ENCODE measurements around the gene KIF11. TPM values are rescaled to one million over a fixed set of nuclear protein-coding genes. Genes with fewer than 3 reads are reported as not detected.

Gene KIF11
- total and polyA plus RNA-seq, 9 of the 15 experiments (the other 6 are each of a cell fraction or from before 2014, with no cell fraction given): 11.3 to 54.4 (median 29.2) TPM

GRCh38 chr10:92692080-92692671, 99.2 kb downstream of the KIF11 start (continued):
- TF ChIP-seq MLX (CRISPR knock-in tag; conservative IDR thresholded peaks at IDR 0.05) (no peak), SP2 (IDR thresholded peaks at IDR 0.05; ENCODE audit: extremely low read depth, low read depth, low read length, poor library complexity, severe bottlenecking) (no peak), HDAC8 (tag; IDR thresholded peaks at IDR 0.05) (no peak), PPARD (CRISPR knock-in tag; IDR thresholded peaks at IDR 0.05) (no peak)

DNA sequence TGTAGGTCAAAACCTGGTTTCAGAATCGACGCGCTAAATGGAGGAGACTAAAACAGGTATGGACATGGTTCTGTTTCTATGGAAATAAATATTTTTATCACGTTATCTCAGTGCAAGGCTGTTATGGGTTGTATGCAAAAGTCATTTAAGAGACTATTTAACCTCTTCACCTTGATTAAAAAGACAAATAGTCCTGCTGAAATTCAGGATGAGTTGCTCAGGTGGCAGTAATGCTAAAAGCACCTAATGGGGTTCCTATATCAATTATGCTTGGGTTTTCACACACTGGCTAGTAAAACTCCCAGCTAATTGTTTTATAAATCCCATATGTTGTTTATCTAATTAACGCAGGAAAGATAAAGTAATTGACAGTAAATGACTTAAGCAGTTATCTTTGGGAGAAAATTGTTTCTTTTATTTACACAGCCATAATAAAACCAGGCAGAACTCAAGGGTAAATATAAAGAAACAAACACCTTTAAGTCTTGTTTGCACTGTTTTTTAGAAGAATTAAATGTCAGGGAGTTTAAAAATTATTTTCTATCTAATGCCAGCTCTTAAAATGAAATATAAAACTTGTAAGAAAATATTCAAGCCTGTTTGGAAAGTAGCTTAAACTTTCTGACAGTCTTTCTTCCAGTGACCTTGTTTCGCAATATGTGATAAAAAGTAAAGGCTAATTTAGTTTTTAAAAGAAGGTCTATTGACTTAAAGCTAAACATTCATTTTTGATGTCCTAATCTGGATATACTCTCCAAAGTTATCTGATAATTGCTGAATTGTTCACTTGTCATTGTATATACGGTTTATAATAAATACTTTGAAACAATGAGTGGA, 100.0 kb downstream of the KIF11 start:
- DNase-seq (ENCODE audit: extremely low read depth in 1 of 4, low spot score in 3 of 4) (no peak), FAIRE-seq (no peak), ATAC-seq (no peak)
- Histone ChIP-seq H3K9ac (ENCODE audit: insufficient read depth in 1 of 2, low read depth in 2 of 2, low read length in 2 of 2) (peak overlapping the region; percentile 84 to 98), H3K79me2 (ENCODE audit: control insufficient read depth, insufficient read depth, low read length) (peaks cover 84% of the 10 kb centered on the region), H2AFZ (ENCODE audit: low read depth, low read length) (no peak overlapping the region), H3K36me3 (ENCODE audit: control insufficient read depth, insufficient read depth, low read length) (peaks cover 55% of the 10 kb centered on the region), H3K9me1 (ENCODE audit: control insufficient read depth, insufficient read depth, low read length) (no peaks in the 10 kb centered on the region), H3K27me3 (ENCODE audit: control insufficient read depth in 2 of 2, insufficient read depth in 2 of 2, low read length in 2 of 2) (no peaks in the 10 kb centered on the region), H3K9me3 (replicated peaks; ENCODE audit: control insufficient read depth, insufficient read depth, low read depth, low read length) (0 out of 2 replicates have a peak, but pooled peaks cover 1% of the 10 kb centered on the region), H3K4me3 (peak overlapping the region; percentile 93), H3K4me2 (ENCODE audit: insufficient read depth, low read length) (peak overlapping the region; percentile 96), H3K27ac (ENCODE audit: extremely low read depth, low read depth, low read length) (peak overlapping the region; percentile 91), H4K20me1 (replicated peaks; ENCODE audit: control insufficient read depth, insufficient read depth, low read length) (0 out of 2 replicates have a peak, but pooled peaks cover 4% of the 10 kb centered on the region), H3K4me1 (replicated peaks in 1 of 2; ENCODE audit: control insufficient read depth in 2 of 2, insufficient read depth in 2 of 2, low read length in 2 of 2) (peaks cover 25 to 46% of the 10 kb centered on the region in 2 experiments; a peak in 4 of 5 replicates)
- in situ Hi-C loops (cut with MboI): loop anchor here (5.0 kb wide), 1 partner anchor 139 kb away; no protein-coding TSS in a partner anchor
- POLR2A ChIA-PET: interaction anchor here (1.1 to 1.6 kb wide), 3 partner anchors 102 to 145 kb away, joined by 3 to 5 read pairs (median 4); no protein-coding TSS in a partner anchor
- CTCF ChIA-PET (ENCODE audit: low intra/inter-chr PET ratio): no interaction called here
- 3% methylated on average over 7 of the region's 7 CpGs for WGBS (ENCODE audit: insufficient coverage, low coverage, missing lambda C conversion rate)
- intact Hi-C loops (cut with micrococcal nuclease): no loop called here
- BruUV-seq (replicated peaks): no TSS peak
- TF ChIP-seq ZFP36 (IDR thresholded peaks at IDR 0.05; ENCODE audit: low read depth, low read length, partially characterized antibody) (no peak), RBM25 (IDR thresholded peaks at IDR 0.05; ENCODE audit: low read depth, low read length, severe bottlenecking) (no peak), CEBPB (tag; IDR thresholded peaks at IDR 0.05) (peak; percentile 76), TCF7L2 (IDR thresholded peaks at IDR 0.05; ENCODE audit: low read depth, low read length) (no peak), TBL1XR1 (IDR thresholded peaks at IDR 0.05; ENCODE audit: low read length in 2 of 2) (no peak), MLX (CRISPR knock-in tag; conservative IDR thresholded peaks at IDR 0.05) (no peak), MTF1 (CRISPR knock-in tag; IDR thresholded peaks at IDR 0.05; ENCODE audit: borderline replicate concordance) (no peak), ATF6 (CRISPR knock-in tag; IDR thresholded peaks at IDR 0.05) (no peak), PPARD (CRISPR knock-in tag; IDR thresholded peaks at IDR 0.05) (no peak), ZNF449 (CRISPR knock-in tag; IDR thresholded peaks at IDR 0.05) (no peak)

Data from K562 (cell line).